Hematopoietic multipotent progenitor cell treated with erythropoietin and hydrocortisone succinate and interleukin-3 and kit ligand, for 4 days (in vitro differentiated cells): Measurements from ENCODE around the gene FILIP1.
A peak's percentile ranks its signal among the peaks of the same experiment; 100 is the strongest.

Source experiments
- DNase-seq: peaks from one replicate; pipeline ENCODE4 v3.0.0-alpha.2; 2015

FILIP1 gene

DNA sequence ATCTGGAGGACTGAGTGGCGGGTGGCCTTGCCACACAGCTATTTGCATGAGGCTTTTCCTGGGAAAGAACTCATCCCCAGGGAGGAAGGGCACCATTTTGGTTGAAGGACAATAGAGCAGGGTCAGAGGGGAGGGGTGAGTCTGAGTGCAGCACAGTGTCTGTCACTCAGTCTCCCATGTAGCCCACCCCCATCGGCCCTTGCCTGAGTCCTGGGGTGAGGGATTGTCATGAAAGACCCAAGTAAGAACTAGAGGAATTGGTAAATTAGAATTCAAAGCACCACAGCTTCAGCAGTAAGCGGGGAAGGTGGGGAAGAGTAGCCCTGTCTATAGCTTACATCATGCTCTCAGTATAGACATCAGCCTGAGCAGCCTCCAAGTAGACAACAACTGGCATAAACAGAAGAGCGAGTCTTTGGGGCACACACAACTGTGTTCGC is 118.6 kb downstream of the FILIP1 start:
- no peak for DNase-seq

DNA sequence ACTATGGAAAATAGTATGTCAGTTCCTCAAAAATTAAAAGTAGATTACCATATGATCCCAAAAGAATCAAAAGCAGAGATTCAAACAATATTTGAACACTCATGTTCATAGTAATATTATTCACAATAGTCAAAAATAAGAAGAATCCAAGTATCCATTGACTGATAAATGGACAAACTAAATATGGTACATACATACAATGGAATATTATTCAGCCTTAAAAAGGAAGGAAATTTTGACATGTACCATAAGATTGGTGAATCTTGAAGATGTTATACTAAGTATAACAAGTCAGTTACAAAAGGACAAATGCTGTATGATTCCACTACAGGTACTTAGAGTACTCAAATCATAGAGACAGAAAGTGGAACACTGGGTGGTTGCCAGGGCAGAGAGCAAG is 120.7 kb downstream of the FILIP1 start:
- no peak for DNase-seq

DNA sequence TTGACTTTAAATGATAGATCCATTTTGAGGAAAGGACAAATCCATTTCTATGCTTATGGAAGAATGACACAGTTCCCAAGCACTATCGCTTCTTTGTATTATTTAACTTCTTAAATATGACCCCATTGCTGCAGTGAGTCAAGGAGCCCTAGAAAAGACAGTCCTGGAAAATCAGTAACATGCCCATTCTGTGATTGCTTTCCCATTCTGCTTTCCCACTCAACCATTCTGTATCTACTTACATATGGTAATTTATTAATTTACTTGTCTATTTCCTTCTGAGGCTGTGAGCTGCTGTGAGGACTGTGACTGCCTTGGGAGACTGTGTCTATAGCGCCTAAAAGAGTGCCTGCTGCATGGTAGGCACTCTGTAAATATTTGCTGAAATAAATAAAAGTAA is 123.6 kb downstream of the FILIP1 start:
- no peak for DNase-seq

DNA sequence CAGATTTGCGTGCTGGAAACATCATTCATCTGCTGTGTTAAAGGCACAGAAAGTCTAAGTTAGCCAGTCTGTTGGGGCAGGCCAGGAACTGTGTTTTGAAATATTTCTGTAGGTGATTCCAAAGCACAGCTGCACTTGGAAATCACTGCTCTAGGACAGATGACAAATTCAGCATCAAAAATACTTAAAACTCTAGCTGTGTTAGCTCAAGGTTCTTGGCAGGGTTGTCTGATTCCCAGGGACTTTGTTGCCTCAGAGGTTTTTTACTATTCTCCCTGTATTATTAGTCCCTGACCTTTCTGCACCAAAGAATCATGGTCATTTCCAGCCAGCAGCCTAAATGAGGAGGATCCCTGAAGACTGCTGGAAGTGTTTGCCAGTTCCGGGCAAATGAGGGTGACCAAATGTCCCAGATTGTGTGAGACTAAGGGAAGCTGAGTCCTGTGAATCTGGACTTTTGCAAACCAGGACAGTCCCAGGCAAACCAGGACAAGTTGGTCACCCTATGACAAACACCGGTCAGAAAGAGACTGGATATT is 124.7 kb downstream of the FILIP1 start:
- no peak for DNase-seq

DNA sequence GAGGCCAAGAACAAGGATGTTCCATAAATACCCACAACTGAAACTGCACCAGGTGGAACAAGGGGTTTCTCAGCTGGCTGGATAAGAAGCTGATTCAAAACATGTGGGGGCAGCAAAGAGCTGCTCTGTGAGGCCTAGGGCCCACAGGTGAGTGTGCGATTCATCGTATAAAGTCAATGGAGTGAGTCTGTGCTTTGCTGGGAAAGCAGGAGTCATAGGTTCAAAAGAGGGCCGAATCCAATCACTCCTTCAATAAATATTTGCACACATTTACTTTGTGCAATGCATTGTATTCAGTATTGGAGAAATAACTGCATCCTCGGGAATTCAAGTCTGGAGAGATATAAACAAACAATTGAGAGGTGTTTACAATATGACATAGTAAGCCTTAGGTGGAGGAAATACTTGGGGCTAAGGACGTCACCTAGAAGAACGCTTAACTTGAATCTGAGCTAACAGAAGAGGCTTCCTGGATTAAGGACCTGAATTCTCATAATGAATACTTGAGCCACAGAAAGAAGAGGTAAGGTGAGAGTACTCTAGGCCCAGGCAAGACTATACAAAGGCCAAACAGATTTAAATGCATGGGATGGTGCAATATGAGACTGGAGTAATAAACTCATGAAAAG is 125.3 kb downstream of the FILIP1 start:
- DNase-seq, result no peak

DNA sequence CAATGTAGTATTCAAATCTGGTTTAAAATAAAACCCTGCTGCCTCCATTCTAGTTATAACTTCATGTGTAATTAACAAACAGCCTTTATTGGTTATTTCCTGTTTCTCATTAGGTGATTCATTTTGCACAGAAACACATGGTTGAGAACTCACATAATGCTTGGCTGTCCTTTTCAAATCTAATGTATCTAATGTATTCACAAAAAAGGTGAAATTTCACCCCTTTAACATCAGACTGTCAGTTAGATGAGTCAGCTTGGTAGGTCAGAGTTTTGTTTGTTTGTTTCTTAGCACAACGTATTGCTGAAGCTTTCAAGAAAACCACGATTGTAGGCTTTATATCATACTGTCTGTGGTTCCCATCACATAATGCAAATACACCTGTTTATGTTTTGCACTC is 130.3 kb downstream of the FILIP1 start:
- no peak for DNase-seq

DNA sequence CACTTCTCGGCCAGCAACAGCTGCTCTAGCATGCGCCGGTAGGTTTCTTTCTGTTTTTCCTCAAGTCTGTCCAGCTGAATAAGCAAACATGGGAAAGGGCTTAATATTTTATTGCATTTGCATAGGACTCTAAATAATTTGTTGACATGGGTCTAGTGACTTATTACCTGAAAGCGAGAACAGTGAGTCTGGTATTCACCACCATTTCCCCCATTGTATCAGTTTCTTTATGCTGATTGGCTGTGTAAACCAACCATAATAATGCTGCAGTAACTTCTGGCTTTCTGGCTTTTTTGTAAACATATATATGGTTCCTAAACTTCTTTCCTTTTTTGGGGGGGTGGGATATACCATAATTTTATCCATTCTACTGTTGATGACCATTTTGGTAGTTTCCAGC is 140.0 kb downstream of the FILIP1 start:
- no peak for DNase-seq

DNA sequence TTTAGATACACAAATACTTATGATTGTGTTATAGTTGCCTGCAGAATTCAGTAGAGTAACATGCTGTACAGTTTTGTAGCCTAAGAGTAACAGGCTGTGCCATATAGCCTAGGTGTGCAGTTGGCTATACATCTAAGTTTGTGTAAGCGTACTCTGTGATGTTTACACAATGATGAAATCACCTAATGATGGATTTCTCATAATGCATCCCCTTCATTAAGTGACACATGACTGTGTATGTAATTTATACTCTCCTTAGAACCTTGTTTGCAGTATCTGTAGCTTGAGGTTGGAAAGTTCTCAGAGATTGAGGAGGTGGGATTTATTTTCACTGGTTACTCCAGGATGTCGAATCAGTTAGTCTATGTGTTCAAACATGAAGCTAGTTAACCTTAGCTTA is 142.0 kb downstream of the FILIP1 start:
- DNase-seq, result no peak

DNA sequence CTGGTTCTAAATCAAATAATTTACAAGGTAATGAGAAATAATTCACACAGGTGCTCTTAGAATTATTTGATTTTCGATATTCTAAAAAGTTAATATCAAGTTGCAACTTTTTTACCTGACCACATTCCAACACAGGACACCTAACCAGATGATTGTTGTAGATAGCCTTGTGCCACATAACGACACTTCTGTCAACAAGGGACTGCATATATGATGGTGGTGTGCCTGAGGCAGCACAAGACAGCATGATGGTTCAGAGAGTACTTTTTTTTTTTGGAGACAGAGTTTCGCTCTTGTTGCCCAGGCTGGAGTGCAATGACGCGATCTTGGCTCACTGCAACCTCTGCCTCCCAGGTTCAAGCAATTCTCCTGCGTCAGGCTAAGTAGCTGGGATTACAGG is 142.8 kb downstream of the FILIP1 start:
- DNase-seq, result no peak

DNA sequence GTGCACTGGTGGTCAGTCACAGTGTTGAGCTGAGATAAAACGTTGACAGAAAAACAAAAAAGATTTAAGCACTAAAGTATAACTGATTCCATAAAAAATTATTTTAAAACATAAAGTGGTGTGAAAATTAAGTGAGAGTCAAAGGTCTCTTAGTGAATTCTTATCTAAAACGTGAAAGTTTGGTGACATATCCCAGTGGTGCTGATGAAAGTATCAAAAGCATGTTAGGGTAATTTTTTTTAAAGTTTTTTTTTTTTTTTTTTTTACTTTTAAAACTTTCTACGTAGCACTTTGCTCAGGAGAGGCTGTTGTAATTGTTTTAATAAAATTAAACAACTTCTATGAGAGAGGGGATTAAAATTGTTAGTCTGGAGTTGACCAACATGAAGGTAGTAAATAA is 143.4 kb downstream of the FILIP1 start:
- DNase-seq, result no peak

DNA sequence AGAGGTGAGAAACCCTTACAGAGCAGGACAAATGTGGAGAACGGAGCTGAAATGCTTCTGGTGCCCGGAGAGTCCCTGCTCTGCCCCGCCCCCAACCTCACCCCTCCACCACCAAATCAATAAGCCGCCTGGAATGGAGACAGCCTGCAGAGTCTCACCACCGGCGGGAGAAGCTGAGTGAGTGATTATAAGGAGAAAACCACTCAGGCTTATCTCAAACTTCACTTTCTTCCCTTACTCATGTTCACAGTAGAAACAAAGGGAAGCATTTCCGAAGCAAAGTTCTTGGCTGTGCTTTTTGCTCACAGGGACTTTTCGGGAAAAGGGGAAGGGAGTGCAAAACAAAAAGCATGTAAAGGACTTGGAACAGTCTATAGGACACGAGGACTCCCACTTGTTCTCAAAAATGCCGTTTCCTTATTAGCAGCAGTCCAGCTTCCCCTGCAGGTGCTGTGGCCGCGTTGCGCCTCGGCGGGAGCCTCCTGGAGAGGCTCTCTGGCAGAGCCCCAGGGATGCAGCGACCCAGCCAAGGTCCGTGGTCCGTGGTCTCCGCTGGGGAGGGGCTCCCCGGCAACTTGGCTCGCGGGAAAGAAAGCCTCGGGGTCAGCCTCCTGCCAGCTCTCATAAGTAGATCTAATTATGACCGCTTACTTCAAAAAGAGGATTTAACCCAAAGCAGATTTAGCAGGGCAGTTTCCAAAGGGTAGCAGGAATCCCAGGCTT is 144.2 kb downstream of the FILIP1 start:
- DNase-seq, result peak; percentile 5

DNA sequence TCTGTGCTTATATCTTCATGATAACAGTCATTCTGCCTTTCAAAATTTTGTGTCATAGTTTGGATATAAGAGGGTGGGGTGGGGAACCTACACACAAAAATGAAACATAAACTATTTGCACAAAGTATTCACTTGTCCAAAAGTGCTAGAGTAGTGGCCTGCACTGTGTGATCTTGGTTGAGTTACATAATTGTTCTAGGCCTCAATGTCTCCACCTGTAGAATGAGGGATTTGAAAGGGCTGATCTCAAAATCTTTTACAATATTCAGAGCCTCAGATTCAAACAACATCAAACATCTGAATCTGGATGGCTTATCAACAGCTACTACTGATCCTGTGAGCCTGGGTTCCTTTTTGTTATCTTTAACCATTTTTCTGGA is 144.7 kb downstream of the FILIP1 start:
- no peak for DNase-seq

DNA sequence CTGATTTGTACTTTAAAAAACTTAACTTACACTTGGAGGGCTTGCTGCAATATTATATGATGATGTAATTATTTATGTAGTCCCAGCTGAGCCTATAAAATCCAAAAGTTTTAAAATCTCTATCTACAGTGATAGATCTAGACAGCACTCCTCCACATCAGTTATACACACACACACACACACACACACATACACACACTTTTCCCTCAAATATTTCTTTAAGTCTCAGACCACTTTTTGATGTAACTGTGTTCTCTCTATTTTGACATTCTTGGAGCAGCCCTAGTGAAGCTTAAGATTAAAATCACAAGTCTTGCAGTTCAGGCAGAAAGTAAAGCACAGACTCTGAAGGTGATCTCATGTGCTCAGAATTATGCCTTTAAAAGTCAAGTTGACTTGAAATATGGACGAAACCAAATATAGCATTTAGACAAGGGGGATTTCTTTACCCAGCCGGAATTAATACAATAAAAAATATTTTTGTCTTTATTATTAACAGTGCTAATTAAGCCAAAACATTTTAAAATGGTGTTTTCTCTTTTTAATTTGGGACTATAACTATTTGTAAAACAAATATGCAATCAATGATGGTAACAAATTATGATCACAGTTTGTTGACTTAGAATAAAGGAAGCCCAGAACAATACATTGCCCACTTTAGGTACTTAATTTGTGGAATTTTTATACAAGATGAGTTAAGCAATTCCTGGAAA is 145.5 kb downstream of the FILIP1 start:
- DNase-seq, result no peak

DNA sequence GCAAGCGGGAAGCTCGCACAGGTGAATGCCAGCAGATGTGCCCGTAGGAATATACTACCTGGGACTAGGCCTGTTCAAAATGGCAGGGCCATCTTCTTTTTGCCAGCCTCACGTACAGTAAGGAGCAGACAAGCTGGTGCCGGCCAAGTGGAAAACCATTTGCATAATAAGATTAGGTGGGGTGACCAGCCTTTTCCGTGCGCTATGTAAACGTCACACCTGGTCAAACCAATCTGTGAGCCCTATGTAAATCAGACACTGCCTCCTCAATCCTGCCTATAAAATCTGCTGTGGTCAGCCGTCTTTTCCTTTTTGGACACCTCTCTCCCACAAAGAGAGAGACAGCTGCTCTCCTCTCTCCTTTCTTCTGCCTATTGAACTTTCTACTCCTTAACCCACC is 148.2 kb downstream of the FILIP1 start:
- no peak for DNase-seq

DNA sequence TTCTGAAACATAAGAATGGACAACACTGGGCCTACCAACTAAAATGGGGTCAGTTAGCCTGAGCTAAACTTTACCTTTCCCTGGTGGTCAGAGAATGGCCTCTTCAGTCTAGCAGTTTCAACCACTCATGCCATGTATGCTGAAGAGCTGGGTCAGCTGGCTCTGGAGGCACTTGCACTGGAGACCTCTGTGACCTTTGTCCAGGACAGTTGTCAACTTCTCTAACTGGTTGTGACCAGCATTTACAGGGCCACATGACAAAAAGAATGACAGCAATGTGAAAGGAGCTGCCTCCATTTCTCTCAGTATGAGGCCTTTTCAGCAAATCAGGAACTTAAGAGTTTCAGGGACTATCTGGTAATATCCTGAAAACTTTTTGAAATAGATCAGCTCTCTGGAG is 149.1 kb downstream of the FILIP1 start:
- DNase-seq, result no peak

DNA sequence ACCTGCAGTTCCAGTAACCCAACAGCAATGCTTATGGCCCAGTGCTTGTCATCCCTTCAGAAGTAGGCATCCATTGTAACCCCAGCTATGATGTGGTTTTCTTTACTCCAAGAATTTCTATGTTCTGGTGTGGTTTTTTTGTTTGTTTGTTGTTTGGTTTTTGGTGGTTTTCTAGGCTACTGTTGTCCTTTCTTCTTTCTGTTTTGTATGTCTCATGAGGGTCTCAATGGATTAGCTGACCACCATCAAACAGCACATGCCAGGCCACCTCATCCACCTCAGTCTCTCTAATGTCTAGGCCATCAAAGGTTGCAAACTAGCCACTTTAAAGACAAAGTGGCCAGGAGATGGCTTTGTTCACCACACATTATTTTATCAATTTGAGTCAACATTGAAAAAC is 149.6 kb downstream of the FILIP1 start:
- no peak for DNase-seq

DNA sequence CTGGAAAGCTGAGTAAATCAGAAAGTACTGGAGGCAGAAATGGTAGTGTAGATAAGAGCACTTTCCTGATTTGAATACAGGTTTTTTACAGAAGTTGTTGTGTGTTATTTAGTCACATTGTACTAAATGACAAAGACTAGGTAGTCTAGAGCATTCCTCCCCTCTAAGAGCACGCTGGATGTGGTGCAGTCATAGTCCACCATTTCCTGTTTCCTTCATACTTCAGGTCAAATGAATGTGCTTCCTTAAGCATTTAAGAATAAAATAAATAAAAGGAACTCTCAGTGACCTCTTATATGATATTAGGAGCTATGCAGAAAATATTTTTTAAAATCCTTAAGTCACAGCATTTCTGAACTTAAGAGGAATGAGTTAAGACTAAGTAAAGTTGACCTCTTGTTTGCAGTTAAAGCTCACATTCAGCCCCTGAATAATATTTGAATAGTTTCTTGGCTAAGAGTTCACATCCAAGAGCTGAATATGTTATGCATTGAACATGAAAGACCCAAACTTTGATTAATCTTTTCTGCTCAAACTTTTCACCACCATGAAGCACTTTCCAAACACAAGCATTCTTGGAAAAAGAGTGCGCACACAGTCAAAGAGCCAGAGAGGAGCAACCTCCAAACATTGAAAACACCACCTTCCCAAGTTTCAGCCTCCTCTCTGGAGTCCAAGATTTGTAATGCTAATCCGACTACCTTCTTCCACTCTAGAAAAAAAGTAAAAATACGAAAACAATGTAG is 155.6 kb downstream of the FILIP1 start:
- no peak for DNase-seq

DNA sequence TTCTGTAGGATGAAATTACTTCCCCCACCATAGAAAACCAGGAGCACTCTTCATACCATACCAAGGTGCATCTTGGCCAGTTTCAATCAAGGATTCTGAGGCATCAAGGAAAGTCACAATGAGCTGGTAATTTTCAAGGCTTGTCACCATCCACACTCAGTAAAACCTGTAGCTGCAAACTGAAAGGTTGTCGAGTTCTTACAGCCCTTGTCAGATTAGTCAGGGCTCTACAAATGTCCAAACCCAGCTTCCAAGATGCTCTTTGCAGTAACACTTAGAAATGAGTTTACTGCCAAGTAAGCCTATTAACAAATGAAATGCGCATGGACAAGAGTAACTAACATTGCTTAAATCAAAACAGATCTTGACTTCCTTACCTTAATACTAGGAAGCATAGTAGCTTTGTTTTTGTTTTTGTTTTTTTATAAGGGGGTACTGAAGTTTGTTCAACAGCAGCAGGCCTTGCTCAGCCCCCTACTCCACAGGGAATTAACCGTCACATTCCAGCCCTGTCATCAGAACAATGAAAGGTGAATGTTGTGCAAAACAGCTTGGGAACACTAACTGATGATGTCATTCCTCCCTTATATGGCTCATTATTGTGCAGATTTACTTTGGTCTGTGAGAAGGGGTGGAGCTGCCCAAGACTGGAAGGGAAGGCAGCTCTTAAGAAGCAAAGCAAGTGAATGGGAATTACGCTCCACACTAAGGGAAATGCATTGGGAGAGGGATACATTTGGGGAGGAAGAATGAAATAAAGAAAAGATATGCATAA is 159.1 kb downstream of the FILIP1 start:
- DNase-seq, result no peak

DNA sequence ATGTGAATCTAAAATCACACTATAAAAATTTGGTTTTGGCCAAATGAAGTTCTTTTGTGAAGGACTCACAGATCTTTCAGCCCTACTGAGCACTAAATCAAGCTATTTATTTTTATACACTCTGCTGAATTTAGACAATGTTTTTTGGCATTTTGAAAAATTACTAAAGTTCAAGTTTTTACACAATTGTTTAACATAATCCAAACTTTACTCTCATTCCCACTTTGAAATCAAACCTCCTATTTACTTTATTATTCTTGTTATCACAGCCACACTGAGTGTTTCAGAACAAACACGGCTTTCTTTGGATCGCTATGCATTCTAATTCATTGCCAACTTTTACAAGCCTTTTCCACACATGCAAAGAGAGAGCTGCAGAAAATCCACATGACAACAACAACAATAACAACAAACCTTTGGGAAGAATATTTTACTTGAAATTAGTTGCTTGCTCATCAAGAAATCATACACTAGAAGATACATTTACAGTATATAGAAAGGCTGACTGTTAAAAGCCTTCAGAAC is 159.9 kb downstream of the FILIP1 start:
- no peak for DNase-seq

DNA sequence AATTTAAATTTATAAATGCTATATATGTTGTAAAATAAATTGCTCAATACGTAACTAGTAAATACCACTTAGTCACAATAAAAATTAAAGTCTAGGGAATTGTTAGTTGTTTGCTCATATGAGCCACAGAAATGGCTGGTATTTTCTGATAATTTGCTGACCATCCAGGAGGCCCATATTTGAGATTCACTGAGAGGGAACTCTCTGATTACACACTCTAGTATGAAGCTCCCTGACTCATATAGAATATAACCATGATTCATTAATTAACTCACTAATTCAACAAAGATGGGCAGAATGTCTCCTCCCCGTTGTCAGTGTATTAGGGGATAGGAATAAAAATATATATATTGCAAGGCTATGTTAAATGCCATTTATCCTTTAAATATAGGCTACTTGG is 162.4 kb downstream of the FILIP1 start:
- no peak for DNase-seq

DNA sequence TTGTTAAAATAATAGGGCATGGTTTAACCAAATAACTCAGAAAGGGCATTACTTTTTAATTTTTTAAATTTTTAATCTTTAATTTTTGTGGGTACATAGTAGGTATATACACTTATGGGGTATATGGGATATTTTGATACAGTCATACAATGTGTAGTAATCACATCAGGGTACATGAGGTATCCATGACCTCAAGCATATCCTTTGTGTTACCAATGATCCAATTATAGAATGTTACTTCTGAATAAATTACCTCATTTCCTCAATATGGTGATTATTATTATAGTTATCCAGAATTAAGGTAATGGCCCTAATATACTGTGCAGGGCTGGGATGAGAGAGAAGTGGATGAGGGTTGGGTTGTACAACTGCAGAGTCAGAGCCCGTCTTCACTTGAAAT is 163.9 kb downstream of the FILIP1 start:
- DNase-seq, result no peak

DNA sequence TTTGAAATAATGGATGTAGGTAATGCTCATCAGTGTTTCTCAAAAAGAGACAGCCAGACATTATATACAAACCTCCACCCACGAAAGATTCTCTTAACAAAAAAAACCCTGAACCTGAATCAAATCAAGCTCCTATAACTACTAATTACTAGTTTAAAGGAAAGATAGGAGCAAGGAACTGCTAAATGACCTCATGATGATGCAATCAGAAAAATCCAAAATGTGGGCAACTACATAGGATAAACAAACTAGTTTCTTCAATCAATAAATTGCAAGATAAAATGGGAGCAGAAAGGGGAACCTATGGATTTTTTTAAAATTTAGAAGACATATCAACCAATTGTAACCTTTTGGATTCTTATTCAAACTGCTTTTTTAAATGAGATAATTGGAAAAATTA is 165.8 kb downstream of the FILIP1 start:
- no peak for DNase-seq
